Liver (tissue), 9 donors: ENCODE measurements around the gene GPHA2. TPM values are rescaled to one million over a fixed set of nuclear protein-coding genes. Genes with fewer than 3 reads are reported as not detected.

Experiments
- DNase-seq: peaks from one replicate; pipeline ENCODE4 v3.0.0-alpha.2; 2017; ENCODE audit warnings: low spot score
- H3K27ac ChIP-seq, 2 donors: one replicate each; pipeline ENCODE4 v1.7.0; 2013; ENCODE audit warnings: inconsistent platforms in 2 of 2, low read length in 2 of 2, control low read depth in 1 of 2, low read depth in 1 of 2, mild to moderate bottlenecking in 1 of 2
- H3K27me3 ChIP-seq, 4 donors: one replicate each; pipeline versions ENCODE4 v1.6.1 to v1.7.0; 2013; ENCODE audit warnings: low read length in 3 of 4, inconsistent platforms in 1 of 4, mild to moderate bottlenecking in 1 of 4, moderate library complexity in 1 of 4; ENCODE audit not compliant: control insufficient read depth in 4 of 4, insufficient read depth in 4 of 4
- H3K36me3 ChIP-seq, 4 donors: one replicate each; pipeline versions ENCODE4 v1.6.1 to v1.7.0; 2013; ENCODE audit warnings: low read length in 3 of 4, mild to moderate bottlenecking in 3 of 4, low read depth in 1 of 4, moderate library complexity in 1 of 4; ENCODE audit not compliant: control insufficient read depth in 4 of 4, insufficient read depth in 3 of 4
- H3K4me1 ChIP-seq, 4 donors: one replicate each; pipeline versions ENCODE4 v1.6.1 to v1.7.0; 2013; ENCODE audit warnings: low read length in 3 of 4, mild to moderate bottlenecking in 3 of 4, moderate library complexity in 1 of 4; ENCODE audit not compliant: control insufficient read depth in 4 of 4, insufficient read depth in 4 of 4
- H3K4me3 ChIP-seq, 3 donors: one replicate each; pipeline versions ENCODE4 v1.6.1 to v1.7.0; 2013; ENCODE audit warnings: low read length in 3 of 3, control low read depth in 1 of 3, low read depth in 1 of 3, mild to moderate bottlenecking in 1 of 3
- H3K9ac ChIP-seq, 2 donors: one replicate each; pipeline ENCODE4 v1.7.0; 2013; ENCODE audit warnings: low read length in 2 of 2, mild to moderate bottlenecking in 2 of 2, moderate library complexity in 2 of 2, control low read depth in 1 of 2, low read depth in 1 of 2
- H3K9me3 ChIP-seq, 4 donors: one replicate each; pipeline versions ENCODE4 v1.6.1 to v1.7.0; 2013; ENCODE audit warnings: low read length in 3 of 4; ENCODE audit not compliant: control insufficient read depth in 4 of 4
- ATF3 ChIP-seq: IDR thresholded peaks from 2 replicates; pipeline ENCODE4 v1.6.1; 2016; ENCODE audit warnings: antibody characterized with exemption
- CTCF ChIP-seq: fragments of 150-350 bp; IDR thresholded peaks from 2 replicates; pipeline ENCODE4 v1.5.1; 2017; ENCODE audit warnings: improper control_type of control experiment, low read depth, low read length; ENCODE audit not compliant: missing input control
- EGR1 ChIP-seq, 2 donors: IDR thresholded peaks; 2 replicates each; pipeline ENCODE4 v1.6.1; 2016 to 2018; ENCODE audit warnings: antibody characterized with exemption in 2 of 2, low read depth in 2 of 2
- FOXA1 ChIP-seq: IDR thresholded peaks from 2 replicates; pipeline ENCODE4 v1.6.1; 2016; ENCODE audit warnings: antibody characterized with exemption
- FOXA2 ChIP-seq: IDR thresholded peaks from 2 replicates; pipeline ENCODE4 v1.6.1; 2016; ENCODE audit warnings: antibody characterized with exemption
- GABPA ChIP-seq, 2 donors: IDR thresholded peaks in 1 of 2; conservative IDR thresholded peaks in 1 of 2; 2 replicates each; pipeline ENCODE4 v1.6.1; 2016; ENCODE audit warnings: antibody characterized with exemption in 2 of 2, mild to moderate bottlenecking in 1 of 2, moderate library complexity in 1 of 2
- HNF4A ChIP-seq, 2 donors: conservative IDR thresholded peaks; 2 replicates each; pipeline ENCODE4 v1.6.1; 2016; ENCODE audit warnings: antibody characterized with exemption in 2 of 2, mild to moderate bottlenecking in 2 of 2
- HNF4G ChIP-seq: IDR thresholded peaks from 2 replicates; pipeline ENCODE4 v1.6.1; 2016; ENCODE audit warnings: antibody characterized with exemption
- JUND ChIP-seq, 2 donors: IDR thresholded peaks; 2 replicates each; pipeline ENCODE4 v1.6.1; 2016; ENCODE audit warnings: antibody characterized with exemption in 2 of 2
- MAX ChIP-seq: IDR thresholded peaks from 2 replicates; pipeline ENCODE4 v1.6.1; 2016; ENCODE audit warnings: antibody characterized with exemption
- REST ChIP-seq: IDR thresholded peaks from 2 replicates; pipeline ENCODE4 v1.6.1; 2016; ENCODE audit warnings: antibody characterized with exemption, mild to moderate bottlenecking
- RXRA ChIP-seq, 2 donors: IDR thresholded peaks; 2 replicates each; pipeline ENCODE4 v1.6.1; 2017 to 2018; ENCODE audit warnings: antibody characterized with exemption in 2 of 2, mild to moderate bottlenecking in 1 of 2
- SP1 ChIP-seq: IDR thresholded peaks from 2 replicates; pipeline ENCODE4 v1.6.1; 2018; ENCODE audit warnings: antibody characterized with exemption, mild to moderate bottlenecking
- TAF1 ChIP-seq: conservative IDR thresholded peaks from 2 replicates; pipeline ENCODE4 v1.6.1; 2016; ENCODE audit warnings: antibody characterized with exemption, mild to moderate bottlenecking
- YY1 ChIP-seq: IDR thresholded peaks from 2 replicates; pipeline ENCODE4 v1.6.1; 2016; ENCODE audit warnings: antibody characterized with exemption, mild to moderate bottlenecking
- WGBS: extraction: QIAGEN DNeasy Blood & Tissue Kit; methylation state at CpG from one replicate; pipeline ENCODE4 v1.1.7; 2013; 5-methylcytosine and 5-hydroxymethylcytosine counted together
- polyA plus RNA-seq, 2 donors: library from polyadenylated mRNA; stranded (reverse) in 1 of 2; unstranded in 1 of 2; fragments of 200-250 nt in 1 of 2; fragments of >200 nt in 1 of 2; fragmentation: Nextera tagmentation in 1 of 2; extraction: Ambion mirVana in 1 of 2; gene quantifications; one replicate each; pipeline versions ENCODE4 v1.2.1 to v1.2.3, GENCODE V29; 2013 to 2015
- total RNA-seq, 2 donors: library from RNA; depleted of rRNA; stranded (reverse); fragments of >200 nt; gene quantifications; one replicate each; pipeline ENCODE4 v1.2.3, GENCODE V29; 2014
- donor health status: healthy.
- donor health status: healthy.
- donor health status: healthy.
- donor health status: healthy.
- donor health status: healthy.

Gene GPHA2
- total and polyA plus RNA-seq, 4 donors = not detected

- TF ChIP-seq ATF3 = no peak
- TF ChIP-seq HNF4A (conservative IDR thresholded peaks at IDR 0.05) = no peak
- no peak for TF ChIP-seq TAF1
Observed at GRCh38 chr11:64900263-64900678, 35.4 kb downstream of the GPHA2 start (continued).

- WGBS = 96% methylated on average over 19 of the region's 19 CpGs
Observed at GRCh38 chr11:64898541-64898940, 37.2 kb downstream of the GPHA2 start.

More at GRCh38 chr11:64898541-64898940, 37.2 kb downstream of the GPHA2 start:
- Histone ChIP-seq H3K27ac (no peak overlapping the region), H3K27me3 (no peaks in the 10 kb centered on the region), H3K4me1 (peaks cover 10 to 14% (median 12%) of the 10 kb centered on the region in 4 donors), H3K36me3 (peaks cover 23 to 76% (median 43%) of the 10 kb centered on the region in 4 donors), H3K9ac (no peak overlapping the region), H3K4me3 (no peak overlapping the region), H3K9me3 (no peaks in the 10 kb centered on the region)
- no peak for TF ChIP-seq EGR1 (IDR thresholded peaks at IDR 0.05; ENCODE audit: low read depth in 2 of 2)
- no peak for TF ChIP-seq FOXA1
- no peak for TF ChIP-seq REST
- no peak for TF ChIP-seq MAX
- no peak for TF ChIP-seq JUND (IDR thresholded peaks at IDR 0.05)
- TF ChIP-seq HNF4G = no peak
- no peak for TF ChIP-seq ATF3
- TF ChIP-seq FOXA2 = no peak
- TF ChIP-seq RXRA (IDR thresholded peaks at IDR 0.05) = no peak
- TF ChIP-seq YY1 = no peak
- TF ChIP-seq CTCF = no peak
- no peak for TF ChIP-seq GABPA (IDR thresholded peaks at IDR 0.05 in 1 of 2, conservative IDR thresholded peaks at IDR 0.05 in 1 of 2)
- TF ChIP-seq SP1 = no peak
- no peak for TF ChIP-seq HNF4A (conservative IDR thresholded peaks at IDR 0.05)
- DNase-seq = no peak
